Measurements from ENCODE around the gene TAF6L.
A peak's percentile ranks its signal among the peaks of the same experiment; 100 is the strongest.
"Not testable (repeated sequence)": the region's sequence is repeated elsewhere in the genome, so short reads cannot be mapped to it uniquely, and the experiment has no call there.

The TAF6L gene, protein sequence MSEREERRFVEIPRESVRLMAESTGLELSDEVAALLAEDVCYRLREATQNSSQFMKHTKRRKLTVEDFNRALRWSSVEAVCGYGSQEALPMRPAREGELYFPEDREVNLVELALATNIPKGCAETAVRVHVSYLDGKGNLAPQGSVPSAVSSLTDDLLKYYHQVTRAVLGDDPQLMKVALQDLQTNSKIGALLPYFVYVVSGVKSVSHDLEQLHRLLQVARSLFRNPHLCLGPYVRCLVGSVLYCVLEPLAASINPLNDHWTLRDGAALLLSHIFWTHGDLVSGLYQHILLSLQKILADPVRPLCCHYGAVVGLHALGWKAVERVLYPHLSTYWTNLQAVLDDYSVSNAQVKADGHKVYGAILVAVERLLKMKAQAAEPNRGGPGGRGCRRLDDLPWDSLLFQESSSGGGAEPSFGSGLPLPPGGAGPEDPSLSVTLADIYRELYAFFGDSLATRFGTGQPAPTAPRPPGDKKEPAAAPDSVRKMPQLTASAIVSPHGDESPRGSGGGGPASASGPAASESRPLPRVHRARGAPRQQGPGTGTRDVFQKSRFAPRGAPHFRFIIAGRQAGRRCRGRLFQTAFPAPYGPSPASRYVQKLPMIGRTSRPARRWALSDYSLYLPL

DNA sequence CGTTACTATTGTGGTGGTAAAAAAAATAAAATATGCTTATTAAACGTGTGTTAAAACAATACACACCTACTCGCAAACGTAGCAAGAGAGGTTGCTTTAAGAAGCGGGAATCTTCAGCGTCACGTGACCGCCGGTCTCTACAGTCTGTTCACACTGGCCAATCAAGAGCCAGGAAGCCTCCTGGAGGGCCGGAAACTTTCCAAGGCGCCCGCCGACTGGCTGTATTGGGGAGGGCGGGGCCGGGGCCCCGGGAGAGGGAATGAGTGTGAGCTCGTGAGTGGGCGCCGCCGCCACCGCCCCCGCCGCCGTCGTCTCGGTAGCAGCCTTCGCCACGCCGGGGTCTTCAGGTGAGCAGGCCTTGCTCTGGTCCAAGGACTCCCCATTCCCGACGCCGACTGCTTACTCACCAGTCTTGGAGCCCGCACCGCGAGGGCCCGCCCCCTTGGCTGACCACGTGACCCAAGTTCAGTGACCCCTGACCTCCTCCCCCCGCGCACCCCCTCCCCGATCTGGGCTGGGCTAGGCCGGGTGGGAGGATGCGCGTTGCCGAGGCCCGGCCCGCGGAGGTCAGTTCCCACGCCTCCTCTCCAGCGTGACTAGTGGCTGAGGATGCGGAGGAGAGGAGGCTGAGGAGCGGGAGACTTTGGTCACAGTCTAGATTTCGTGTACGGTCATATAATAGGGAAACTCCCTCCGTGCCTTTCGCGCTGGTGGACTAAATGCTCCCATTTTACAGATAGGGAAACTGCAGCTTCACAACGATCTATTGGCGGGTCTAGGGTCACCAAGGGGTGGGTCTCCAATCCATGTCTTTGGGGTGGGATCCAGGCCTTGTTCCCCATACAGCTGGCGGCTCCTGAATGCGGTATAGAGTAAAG lies at the start of gene TAF6L:
Gene TAF6L, plus strand, starts transcription at position 253 of the 878 bp plus-strand sequence. CDS start 4,388 bp downstream, outside the sequence.
- DNase-seq = peak; percentile 99

DNA sequence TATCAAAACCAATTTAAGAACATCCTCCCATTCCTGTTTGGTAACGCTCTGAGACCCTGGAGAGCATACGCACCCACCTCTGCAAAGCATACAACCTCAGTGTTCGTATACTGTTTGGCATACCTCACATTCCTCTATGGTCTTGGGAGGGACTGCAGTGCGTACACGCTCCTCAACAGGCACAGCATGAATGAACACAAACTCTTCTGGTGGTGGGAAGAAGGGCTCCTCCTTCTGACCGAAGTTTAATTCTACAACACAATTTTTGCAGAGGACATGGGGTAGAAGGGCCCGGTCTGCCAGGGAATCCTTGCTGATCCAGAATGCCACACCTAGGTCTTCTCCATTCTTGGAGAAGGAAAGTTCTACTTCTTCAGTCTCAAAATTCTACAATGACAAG lies 49.2 kb upstream of the TAF6L start:
- DNase-seq = no peak

DNA sequence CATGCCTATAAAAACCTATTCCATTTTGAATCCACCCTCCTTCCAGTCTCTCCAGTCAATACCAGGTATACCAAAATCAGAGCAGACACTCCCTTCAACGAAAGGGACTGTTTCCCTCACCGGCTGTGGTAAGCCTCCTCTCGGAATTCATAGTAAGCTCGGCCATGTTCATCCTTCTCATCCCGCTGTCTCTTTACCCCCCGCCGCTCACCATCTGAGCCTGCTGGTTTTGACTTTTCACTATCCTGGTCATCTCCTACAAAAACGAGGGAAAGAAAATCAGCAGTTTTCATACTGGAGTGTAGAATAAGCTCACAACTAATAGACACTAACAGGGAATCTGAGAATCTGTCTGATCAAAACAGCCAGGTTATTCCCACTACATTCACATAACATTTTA lies 47.0 kb upstream of the TAF6L start:
- no peak for DNase-seq

DNA sequence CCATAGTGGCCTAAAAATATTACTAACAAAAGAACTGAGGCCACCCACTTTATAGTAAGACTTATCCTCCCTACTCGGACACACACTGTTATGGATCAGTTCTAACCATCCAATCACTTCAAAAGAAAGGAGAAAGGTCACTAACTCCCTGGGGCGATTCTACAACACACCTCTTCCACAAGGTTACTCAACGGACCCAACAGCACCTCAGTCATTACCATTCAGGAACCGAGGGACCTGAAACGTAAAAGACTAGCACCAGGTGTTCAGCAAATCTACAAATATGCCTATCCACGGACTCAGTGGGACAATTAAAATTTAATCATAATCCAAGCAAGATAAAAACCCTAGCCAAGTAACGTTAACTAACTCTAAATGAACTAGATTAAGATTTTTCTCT lies 45.5 kb upstream of the TAF6L start:
- DNase-seq = no peak

DNA sequence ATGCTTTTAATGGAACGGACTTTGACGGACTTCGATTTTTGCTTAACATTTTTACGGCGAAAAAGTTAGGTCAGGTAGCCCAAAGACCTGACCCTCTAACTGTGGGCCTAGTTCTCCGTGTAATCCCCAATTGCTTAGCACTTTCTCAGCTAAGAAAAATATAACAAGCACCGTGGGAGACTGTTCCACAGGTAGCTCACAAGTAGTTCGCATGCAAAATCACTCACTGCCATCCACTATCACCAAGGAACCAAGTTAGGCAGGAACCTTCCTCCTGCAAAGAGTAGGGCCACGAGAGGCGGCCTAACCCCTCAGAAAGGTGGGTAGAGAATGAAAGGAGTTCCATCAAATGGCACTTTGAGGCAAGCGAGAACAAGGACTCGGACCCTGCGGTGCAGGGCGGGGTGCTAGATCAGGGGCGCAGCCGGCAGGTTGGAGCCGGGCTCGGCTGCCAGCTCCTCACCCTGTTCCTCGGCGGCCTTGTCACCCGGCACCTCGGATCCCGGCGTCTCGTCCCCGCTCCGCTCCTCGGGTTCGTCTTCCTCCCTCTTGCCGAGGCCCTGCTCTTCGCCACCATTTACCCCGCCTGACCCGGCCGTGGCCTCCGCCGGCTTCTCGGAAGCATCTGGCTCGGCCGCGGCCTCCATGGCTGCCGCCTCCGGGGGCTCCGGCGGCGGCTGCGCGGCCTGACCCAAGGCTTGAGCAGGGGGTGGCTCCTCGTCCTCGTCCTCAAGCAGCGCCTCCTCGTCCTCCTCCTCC lies 44.9 kb upstream of the TAF6L start:
- DNase-seq = no peak

DNA sequence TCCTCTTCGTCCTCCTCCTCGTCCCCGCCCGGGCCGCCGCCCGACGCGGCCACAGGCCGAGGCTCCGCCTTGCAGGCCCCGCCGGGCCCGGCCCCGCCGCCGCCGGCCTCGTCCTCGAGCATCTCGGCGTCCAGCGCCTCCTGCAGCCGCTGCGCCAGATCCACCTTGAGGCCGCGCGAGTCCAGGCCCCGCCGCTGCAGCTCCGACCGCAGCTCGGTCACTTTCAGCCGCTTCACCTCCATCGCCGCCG lies 44.4 kb upstream of the TAF6L start:
- DNase-seq = no peak

DNA sequence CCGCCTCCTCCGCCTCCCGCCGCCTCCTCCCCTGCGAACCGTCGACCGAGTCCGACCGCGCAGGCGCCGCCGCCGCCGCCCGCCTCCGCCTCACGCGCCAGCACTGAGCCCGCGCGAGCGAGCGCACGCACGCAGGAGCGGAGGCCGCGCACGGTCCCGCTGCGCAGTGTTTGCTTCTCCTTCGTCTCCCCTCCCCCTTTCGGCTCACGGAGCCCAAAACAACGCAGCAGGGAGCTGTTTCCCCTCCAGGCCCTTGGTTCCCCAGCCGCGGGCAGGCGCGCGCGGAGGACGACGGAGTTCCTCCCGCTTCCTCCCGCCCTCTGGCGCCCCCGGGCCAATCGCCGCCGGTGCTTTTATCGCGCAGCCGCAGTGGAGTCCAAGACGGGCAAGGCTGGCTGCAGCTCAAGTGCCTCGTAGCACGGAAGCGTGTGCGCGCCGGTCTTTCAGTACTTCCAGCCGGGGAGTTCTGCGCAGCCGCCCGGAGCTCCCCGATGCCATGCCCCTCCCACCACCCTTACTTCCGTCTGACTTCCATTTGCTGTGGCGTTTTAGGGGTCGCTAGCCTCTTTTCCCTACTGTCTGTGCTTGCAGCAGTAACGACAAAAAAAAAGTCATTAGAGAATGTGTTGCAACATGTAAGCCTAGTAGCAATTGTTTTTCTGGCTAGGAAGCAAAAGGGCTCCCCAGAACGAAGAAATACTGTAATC lies 43.9 kb upstream of the TAF6L start, which contains the start of gene HNRNPUL2:
Gene HNRNPUL2, minus strand, starts transcription at position 293 of the 707 bp plus-strand sequence. CDS start 301 bp downstream, outside the sequence.
- peak; percentile 100 for DNase-seq

DNA sequence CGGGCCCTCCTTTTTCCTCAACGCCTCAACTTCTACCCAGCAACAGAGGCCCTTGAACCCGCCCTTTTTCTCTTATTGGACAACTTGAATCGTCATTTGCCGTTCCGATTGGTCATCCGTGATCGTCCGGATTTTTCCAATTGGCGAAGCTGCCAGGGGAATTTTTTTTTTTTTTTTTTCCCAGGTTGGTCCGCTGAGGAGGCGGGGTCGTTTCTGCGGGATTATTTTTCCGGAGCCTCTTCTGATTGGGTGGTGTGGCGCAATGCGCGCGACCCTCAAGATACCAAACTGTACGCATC lies 43.4 kb upstream of the TAF6L start:
- peak; percentile 100 for DNase-seq

DNA sequence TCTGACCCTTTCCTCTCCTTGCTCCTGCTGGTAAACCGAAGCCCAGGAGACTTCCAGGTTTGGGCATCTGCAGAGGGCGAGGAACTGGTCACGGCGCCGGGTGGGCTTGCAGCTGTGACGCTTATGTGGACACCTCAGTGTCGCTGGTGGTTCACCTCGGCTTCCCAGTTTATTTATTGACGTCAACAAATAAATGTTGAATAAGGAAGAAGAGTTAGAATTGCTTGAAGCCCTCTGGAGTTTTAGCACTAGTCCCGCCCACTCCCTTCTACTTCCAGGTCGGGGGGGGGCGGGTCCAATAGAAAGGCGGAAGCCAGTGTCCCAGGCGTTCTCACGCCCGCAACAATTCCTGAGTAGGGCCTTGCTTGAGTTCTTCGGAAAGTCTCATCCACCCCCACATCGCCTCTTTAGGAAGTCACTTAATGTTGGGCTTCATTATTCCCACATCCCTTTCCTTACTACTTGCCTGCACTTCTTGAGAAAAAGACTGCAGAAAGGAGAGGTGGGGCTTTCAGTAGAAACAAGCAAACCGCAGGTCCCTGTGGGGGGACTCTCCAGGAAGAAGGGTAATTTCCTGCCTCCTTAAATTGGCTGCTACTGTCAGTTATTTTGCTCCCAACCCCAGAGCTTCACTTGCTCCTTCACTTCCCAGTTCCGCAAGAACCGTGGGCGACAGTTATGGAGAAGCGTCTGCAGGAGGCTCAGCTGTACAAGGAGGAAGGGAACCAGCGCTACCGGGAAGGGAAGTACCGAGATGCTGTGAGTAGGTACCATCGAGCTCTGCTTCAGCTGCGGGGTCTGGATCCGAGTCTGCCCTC lies 42.8 kb upstream of the TAF6L start, which contains the start of gene TTC9C:
Gene TTC9C, plus strand, starts transcription at position 316 of the 818 bp plus-strand sequence. Its CDS starts 363 bp downstream, at position 679.
- peak; percentile 93 for DNase-seq

DNA sequence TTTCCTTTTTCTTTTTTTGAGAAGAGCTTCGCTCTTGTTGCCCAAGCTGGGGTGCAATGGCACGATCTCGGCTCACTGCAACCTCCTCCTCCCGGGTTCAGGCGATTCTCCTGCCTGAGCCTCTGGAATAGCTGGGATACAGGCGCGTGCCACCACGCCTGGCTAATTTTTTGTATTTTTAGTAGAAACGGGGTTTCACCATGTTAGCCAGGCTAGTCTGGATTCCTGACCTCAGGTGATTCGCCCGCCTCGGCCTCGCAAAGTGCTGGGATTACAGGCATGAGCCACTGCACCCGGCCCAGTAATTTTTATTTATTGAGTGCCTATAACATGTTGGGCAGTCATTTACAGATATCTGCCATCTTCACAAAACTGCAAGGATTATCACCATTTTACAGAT lies 41.1 kb upstream of the TAF6L start:
- DNase-seq = not testable (repeated sequence)

DNA sequence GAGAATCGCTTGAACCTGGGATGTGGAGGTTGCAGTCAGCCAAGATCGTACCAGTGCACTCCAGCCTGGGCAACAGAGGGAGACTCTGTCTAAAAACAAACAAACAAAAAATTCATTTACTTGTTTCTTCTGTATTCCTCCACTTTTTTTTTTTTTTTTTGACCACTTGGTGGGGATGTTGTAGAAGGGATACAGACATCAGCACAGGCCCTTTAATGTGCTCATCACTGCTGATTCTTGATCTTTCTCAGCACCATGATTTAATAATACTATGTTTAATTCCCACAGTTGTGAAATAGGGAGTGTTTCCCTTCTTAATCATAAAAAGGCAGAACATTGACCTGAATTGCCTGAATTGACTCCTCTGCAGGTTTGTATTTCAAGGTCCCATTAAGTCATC lies 38.4 kb upstream of the TAF6L start:
- no peak for DNase-seq

DNA sequence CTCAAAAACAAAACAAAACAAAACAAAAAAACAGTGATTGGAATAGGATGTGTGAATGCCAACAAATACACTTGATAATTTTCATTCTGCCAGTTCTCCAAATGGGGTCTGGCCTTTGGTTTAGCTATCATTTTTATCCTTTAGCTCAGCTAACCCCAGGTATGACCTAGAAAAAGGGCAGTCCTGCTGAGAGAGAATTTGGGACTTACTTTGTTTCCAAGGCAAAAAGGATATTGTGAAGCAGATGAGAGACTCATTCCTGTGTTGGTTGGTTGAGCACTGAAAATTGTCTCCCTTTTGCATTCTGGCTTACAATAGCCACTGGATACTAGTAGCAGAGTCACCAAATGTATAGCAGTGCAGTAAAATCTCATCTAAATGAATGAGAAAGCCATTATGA lies 34.0 kb upstream of the TAF6L start:
- DNase-seq = no peak

DNA sequence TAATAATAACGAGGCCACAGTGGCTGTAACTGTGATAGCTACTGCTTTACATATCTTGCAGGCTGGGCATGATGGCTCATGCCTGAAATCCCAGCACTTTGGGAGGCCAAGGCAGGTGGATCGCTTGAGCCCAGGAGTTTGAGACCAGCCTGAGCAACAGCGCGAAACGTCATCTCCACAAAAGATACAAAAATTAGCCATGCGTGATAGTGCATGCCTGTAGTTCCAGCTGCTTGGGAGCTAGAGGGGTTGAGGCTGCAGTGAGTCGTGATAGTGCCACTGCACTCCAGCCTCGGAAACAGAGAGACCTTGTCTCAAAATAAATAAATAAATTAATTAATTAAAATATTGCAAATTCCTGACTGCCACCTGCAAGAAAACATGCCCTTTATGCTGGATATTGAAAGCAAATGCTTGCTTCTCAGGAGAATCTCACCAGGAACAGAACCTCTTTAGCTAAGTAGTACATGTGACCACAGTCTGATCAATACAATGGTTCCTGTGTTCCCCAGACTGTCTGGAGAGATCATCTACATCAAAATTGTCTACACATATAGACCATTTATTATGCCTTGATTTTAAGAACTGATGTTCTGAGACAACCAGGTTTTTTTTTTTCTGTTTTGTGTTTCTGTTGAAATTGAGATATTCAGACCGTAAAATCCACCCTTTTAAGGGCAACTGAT lies 23.6 kb upstream of the TAF6L start:
- DNase-seq = no peak

DNA sequence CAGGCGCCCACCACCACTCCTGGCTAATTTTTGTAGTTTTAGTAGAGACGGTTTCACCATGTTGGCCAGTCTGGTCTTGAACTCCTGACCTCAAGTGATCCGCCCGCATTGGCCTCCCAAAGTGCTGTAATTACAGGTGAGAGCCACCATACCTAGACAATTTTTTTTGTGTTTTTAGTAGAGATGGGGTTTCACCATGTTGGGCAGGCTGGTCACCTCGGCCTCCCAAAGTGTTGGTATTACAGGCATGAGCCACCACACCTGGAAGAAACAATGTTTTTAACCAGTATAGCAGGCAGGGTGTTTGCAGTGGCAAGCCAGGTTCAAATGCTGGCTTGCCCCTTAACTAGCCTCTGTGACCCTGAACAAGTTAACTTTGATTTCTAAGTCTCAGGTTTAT lies 21.3 kb upstream of the TAF6L start:
- DNase-seq = not testable (repeated sequence)

DNA sequence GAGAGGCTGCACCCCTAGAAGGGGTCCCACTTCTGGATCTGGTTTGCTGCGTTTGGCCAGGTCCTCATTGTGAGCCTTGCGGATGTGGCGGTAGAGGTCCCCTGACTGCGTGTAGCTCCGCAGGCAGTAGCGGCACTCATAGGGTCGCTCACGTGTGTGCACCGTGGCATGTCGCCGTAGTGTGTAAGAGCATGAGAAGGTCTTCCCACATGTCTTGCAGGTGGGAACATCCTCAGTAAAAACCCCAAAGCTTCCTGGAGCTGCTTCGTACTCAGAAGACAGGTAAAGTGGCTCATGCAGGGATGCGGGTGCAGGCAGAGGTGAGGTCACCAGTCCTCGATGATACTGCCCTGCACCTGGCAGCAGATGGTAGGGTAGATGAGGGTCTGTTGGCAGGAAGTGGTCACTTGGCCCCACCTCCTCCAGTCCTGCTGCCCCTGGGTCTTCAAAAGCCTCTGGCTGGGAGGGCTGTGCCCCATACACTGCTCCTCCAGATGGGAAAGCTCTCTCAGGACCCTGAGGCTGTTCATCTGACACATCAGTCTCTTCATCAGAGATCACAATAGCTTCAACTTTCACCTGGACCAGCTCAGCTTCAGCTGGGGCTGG lies 18.9 kb upstream of the TAF6L start:
- no peak for DNase-seq

DNA sequence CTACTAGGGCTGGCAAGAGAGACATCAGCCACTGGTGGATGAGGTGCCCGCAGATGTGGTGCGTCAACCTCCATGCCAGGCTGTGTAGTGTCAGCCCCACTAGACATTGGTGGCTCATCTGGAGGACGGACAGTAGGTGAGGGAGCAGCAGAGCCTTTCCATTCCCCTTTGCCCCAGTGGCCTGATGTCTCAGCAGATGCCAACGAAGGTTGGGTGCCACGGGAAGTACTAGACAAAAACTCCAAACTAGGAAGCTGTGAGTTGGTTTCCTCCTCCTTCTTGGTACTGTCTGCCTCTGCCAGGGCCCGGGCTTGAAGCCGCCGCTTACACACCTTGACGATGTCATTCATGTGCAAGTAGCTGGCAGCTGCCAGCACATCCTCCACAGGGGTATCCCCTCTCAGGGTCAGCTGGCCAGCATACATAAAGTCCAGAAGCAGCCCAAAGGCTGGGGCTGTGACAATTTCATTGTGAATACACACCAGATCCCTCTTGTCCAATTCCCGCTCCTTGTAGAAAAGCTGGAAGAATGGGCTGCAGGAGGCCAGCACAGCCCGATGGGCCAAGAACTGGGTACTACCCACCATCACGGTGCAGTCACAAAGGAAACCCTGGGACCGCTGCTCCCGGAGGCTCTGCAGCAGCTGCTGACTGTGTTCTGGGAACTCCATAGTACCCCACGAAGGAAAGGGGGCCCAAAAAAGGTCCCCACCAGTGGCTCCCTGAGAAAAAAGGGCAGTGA lies 18.0 kb upstream of the TAF6L start:
- DNase-seq = no peak

DNA sequence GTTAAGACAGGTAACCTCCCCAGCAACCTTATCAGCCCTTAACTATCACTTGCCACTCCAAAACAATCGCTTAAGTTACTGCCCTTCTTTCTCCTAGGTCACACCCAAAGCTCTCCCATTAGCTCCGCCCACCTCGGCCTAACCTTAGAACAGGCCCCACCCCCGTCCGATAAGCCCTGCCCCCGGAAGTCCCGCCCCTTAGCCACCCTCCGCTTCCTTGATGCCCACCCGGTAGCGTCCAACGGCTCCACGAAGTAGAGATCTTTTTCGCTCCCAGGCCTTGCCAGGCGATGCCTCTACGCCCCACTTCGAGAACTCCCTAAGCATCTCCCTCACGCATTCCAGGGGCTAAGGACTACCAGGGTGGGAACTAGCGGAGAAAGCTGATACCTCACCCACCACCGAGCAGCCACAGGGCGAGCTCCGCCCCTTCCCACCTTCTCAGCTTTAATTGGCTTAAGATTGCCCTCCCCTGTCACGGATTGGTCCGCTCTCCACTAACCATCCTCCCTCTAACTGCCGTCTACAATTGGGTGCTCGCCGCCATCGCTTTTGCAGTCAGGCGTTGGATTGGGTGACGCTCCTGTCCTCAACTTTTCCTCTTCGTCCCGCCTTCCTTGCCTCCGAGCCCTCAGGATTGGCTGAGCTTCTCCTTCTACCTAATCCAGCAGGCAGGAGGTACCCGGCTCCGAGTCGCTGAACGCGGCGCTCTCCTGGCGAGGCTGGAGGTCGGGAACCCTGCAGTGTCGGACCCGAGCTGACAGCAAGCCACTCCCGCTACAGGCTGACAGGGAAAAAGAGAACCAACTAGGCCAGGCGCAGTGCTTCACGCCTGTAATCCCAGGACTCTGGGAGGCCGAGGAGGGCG lies 17.2 kb upstream of the TAF6L start, which contains the start of gene ZBTB3:
Gene ZBTB3, minus strand, starts transcription at position 425 of the 868 bp plus-strand sequence. CDS start 496 bp downstream, outside the sequence.
- peak; percentile 100 for DNase-seq

DNA sequence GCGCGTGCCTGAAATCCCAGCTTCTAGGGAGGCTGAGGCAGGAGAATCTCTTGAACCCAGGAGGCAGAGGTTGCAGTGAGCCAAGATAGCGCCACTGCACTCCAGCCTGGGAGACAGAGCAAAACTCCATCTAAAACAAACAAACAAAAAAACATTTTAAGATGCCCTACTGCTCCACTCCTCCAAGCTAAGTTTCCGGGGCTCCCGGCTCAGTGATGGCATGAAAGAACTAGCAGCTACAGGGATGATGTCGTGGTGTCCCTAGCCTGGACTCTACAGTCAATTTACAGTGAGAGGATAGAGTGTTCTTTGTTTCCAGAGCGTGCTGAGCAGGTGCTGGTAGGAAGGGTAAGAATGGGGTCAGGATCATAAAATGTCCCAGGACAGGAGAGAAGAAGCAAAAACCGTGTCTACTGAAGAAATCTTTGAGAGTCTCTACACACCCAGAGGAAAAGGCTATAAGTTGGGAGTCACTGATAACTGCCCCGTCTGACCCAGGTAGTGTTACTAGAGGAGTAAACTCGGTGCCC lies 16.0 kb upstream of the TAF6L start:
- no peak for DNase-seq
